ENCODE results near the gene SDC3.

SDC3 gene

DNA sequence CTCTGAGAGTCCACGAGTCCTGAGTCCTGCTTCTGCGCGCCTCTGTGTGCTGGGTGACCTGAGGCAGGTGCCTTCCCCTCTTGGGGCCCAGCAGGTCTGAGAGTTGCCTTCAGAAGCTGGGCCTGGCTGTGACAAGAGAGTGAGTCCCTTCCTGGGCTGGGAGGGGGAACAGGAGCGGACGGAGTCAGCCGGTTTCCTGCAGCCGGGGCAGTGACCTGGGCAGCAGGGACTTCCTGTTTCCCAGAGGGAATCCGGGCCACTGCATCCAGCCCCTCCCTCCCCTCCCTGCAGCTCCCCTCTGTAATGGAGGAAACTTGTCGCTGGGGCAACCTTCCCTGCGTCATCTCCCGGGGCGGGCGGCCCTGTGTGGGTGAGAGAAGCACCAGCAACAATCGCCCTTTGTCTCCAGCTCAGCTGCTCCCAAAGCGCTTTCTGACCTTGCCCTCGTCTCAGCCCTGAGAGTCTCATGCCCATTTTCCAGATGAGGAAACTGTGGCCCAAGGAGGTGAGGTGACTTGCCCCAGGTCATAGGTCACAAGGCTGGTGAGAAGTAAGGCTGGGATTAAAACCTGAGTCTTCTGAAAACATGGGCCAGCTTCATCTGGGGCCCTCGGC, 61.1 kb downstream of the SDC3 start:
- DNase-seq (ENCODE audit: low spot score): no peak

DNA sequence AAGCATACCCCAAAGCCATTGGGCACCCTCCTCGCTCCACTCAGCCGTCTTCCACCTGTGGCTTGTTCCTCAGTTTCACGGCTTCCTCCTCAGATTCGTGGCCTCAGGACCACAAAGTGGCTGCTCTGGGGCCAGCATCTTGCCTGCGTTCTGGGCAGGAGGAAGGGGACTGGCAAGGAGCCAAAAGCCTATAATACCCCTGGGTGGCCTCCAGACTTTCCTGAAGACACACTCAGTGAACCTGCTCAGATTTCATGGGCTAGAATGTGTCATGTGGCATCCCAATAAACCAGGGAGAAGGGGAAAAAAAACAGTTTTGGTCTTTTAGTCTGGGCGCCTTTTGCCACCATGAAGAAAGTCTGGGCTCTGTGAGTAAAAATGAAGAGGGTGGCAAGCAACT, 62.0 kb downstream of the SDC3 start:
- no peak for DNase-seq (ENCODE audit: low spot score)

DNA sequence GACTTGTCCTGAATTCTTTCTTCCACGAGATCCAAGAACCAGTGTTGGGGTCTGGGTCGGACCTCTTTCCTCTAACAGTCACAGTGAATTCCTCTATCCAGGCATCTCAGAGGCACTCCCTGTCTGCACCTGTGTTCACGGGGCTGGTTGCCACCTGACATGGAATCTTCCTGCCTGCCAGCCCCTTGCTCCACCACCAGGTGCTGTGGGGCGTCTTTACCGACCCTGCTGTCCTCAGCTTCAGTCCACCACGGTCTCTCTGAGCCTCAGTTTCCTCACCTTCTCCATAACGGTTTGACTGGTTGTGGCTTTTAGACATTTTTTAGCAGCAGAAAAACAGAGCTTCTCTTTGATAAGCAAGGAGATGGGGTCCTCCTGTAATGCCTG, 62.7 kb downstream of the SDC3 start:
- DNase-seq (ENCODE audit: low spot score): no peak

DNA sequence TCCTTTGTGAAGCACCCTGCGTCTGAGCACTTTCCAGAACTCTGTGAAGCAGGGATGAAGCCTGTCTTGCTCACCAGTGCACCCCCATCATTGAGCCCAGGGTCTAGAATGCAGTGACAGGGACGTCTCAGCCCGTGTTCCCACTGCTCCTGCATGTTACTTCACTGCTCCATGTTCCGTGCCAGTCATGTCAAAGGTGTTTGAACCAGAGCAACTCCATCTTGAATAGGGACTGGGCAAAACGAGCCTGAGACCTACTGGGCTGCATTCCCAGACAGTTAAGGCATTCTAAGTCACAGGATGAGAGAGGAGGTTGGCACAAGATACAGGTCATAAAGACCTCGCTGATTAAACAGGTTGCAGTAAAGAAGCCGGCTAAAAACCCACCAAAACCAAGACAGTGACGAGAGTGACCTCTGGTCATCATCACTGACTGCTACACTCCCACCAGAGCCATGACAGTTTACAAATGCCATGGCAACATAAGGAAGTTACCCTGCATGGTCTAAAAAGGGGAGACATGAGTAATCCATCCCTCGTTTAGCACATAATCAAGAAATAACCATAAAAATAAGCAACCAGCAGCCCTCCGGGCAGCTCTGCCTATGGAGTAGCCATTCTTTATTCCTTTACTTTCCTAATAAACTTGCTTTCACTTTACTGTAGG, 63.2 kb downstream of the SDC3 start:
- DNase-seq (ENCODE audit: low spot score): no peak

DNA sequence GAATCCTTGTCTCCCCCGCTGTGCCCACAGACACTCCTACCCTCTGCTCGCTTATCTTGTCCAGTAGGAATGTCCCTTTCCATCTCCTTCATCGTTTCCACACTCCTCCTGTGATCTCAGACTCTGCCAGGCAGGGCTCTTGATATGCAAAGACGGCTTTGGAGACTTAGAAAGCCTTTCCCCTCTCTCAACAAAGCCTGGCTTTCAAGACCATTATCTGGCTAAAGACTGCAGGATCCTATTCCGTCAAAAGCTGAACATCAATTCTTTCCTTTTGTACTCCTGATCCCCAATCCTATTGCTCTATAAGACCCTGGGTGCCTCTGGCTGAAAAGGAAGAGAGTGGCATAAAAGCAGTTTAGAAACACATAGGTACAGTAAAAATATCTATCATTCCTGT, 63.9 kb downstream of the SDC3 start:
- DNase-seq (ENCODE audit: low spot score): no peak

DNA sequence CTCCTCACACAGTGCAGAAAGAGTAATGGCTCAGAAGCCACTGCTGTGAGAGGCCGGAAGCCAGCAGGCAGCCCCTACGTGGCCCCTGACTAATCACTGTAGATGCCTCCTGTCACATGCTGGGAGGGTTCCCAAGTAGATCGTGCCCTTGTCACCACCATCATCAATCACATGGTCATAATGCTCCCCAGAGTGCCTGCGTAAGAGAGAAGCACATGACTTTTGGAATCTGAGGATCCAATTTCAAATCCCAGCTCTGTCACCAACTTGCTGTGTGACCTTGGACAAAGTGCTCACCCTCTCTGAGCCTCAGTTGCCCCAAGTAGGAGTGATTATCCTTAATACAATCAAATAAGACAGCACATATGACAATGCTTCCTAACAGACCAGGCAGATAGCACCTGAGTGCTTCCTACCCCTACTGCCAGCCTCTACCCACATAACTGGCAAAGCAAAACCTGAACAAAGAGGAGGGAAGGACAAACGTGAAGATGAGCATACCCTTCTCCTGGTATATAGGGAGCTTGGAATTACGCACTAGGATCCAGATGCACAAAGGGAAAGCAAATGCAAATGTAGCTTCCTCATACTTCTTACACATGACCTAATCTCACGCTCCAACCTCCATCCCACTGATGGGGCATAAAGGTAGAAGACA, 65.7 kb downstream of the SDC3 start:
- no peak for DNase-seq (ENCODE audit: low spot score)

- DNase-seq (ENCODE audit: low spot score): no peak
Measured at GRCh38 chr1:30840904-30841598, 67.5 kb downstream of the SDC3 start.

- no peak for DNase-seq (ENCODE audit: low spot score)
Measured at GRCh38 chr1:30839827-30840359, 68.7 kb downstream of the SDC3 start.

DNA sequence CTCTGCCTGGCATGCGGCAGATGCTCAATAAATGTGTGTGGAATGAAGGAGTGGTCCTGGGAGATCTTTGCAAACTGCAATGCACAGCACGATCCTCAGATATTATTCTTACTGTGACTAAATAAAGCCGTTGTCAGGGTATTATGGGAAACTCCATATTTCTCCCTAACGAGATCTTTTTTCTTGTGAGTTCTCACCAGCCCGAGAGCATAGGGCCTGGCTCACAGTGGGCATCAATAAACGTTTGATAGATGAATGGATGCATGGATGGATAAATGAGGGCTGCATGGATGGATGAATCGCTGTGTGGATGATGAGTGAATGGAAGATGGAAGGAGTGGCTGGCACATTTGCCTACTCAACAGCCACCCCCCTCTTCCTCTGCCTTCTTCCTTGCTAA, 69.6 kb downstream of the SDC3 start:
- DNase-seq (ENCODE audit: low spot score): no peak

DNA sequence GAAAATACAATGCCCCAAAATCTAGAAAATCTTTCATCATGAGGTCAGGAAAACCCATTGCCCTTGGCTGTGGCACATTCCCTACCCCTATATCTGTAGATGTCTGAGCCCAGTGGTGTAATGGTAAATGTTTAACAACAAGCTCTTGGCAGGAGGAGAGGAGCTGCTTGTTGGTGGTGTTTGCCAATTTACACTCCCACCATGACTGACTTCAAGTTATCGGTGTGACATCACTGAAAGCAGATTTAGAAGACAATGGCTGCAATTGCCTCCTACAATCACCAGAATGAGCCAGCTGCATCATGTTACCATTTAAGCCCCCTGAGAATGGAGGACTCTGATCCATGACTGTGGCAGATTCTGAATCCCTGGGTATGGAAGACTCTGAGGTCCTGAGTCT, 70.9 kb downstream of the SDC3 start:
- no peak for DNase-seq (ENCODE audit: low spot score)

DNA sequence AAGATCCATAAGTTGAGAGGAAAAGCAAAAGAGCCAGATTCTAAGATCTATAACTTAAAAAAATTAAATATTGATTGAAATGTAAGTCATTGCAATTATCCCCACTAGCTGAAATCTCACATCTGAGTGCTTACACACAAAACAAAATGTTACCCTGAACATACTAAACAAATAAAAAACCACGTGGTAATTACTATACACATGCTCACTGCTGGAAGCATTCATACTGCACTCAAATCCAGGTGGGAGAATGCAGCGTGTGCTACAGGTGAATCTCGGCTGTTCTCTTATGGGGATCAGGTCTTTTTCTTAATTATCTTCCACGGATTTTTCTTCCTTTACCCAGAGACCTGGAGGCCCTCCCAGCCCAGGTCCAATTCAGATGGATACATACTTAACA, 74.3 kb downstream of the SDC3 start:
- no peak for DNase-seq (ENCODE audit: low spot score)

DNA sequence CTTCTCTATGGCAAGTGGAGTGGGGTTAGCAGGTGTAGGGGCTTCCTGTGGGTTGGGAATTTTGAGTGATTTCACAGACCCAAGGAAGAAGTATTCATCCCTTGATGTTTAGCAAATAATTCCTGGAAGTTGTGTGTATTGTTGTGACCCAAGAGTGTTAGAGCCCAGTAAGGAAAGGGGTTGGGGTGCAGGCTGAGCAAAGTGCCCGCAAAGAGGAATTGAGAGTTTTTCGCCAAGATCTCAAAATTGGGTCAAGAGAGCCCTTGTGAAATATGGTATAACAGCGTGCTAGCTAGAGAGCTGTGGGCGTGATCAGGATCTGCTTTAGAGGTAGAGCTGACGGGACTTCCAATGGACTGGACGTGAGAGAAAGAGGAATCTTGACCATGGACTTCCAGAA, 78.0 kb downstream of the SDC3 start:
- no peak for DNase-seq (ENCODE audit: low spot score)

- DNase-seq (ENCODE audit: low spot score): no peak
Measured at GRCh38 chr1:30829889-30830288, 78.7 kb downstream of the SDC3 start.

- DNase-seq (ENCODE audit: low spot score): no peak
Measured at GRCh38 chr1:30824736-30825429, 83.7 kb downstream of the SDC3 start.

- DNase-seq (ENCODE audit: low spot score): peak; percentile 24
Measured at GRCh38 chr1:30823969-30824735, 84.4 kb downstream of the SDC3 start.

DNA sequence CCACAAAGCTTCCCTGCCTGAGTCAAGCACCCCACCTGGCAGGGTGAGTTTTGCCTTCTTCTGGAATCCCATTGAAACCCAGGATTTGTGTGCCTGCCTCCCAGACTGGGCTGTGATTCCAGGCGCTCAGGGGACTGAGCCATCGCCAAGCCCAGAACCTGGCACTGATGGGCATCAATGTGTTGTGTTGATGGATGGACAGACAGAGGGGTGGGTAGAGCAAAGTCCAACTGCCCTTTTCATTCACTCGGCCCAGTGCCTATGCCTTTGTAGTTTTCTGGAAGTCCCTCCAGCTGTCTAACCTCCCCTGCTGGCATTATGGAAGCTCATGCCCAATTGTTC, 85.0 kb downstream of the SDC3 start:
- DNase-seq (ENCODE audit: low spot score): no peak

GRCh38 chr1:30822966-30823581, 85.5 kb downstream of the SDC3 start:
- DNase-seq (ENCODE audit: low spot score): no peak

- no peak for DNase-seq (ENCODE audit: low spot score)
Measured at GRCh38 chr1:30822006-30822405, 86.6 kb downstream of the SDC3 start.

GRCh38 chr1:30820299-30820698, 88.3 kb downstream of the SDC3 start:
- no peak for DNase-seq (ENCODE audit: low spot score)

All from hematopoietic multipotent progenitor cell treated with erythropoietin and hydrocortisone succinate and interleukin-3 and kit ligand, for 17 days (in vitro differentiated cells).